GM21447 (cell line): ENCODE results near the gene CACNA1I.

Source experiments
- ATAC-seq: cut with Tn5 transposase; IDR thresholded peaks from one replicate; pipeline ENCODE4 v1.9.1; 2021; ENCODE audit not compliant: unreplicated experiment

The CACNA1I gene

GRCh38 chr22:39595622-39596172, 25.1 kb downstream of the CACNA1I start:
- no peak for ATAC-seq

GRCh38 chr22:39596601-39597000, 26.0 kb downstream of the CACNA1I start:
- no peak for ATAC-seq

- ATAC-seq, result no peak
Measured at GRCh38 chr22:39597236-39597869, 26.8 kb downstream of the CACNA1I start.

DNA sequence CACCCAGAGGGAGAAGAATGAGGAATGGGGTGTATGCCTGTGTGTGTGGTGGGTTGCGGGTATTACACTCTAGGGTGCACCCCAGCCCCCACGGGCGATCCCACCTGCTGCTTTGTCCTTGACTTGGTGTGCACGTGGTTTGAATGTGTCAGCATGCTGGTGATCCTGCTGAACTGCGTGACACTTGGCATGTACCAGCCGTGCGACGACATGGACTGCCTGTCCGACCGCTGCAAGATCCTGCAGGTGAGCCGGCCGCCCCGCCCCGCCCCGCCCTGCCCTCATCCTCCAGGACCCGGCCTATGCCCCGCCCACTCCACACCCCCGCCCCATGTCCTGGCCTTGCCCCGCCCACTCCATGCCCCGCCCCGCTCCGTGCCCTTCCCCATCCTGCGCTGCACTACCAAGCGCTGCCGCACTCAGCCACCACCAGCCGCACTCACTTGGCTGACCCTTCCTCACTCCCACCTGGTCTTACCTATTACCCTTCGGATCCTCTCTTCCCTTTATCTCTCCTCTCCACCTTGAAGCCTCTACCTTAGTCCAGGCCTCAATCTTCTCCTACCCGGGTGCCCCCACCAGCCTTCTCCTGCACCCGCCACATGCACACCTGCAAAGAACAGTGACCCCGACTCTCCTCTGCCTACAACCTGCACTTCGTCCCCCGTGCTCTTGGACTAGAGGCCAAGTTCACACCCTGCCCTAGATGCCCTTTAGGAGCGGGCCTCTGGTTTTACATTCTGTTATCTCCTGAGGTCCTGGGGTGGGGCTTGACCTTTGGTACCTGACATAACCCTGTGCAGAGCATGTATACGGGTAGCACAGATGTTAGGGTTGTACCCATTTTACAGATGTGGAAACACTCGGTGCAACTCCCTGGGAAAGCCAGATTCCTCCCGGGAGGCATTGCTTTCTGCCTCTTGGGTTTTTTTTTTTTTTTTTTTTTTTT, 27.7 kb downstream of the CACNA1I start:
- no peak for ATAC-seq

GRCh38 chr22:39600491-39601179, 30.1 kb downstream of the CACNA1I start:
- no peak for ATAC-seq

- ATAC-seq, result no peak
Measured at GRCh38 chr22:39601180-39601535, 30.6 kb downstream of the CACNA1I start.

DNA sequence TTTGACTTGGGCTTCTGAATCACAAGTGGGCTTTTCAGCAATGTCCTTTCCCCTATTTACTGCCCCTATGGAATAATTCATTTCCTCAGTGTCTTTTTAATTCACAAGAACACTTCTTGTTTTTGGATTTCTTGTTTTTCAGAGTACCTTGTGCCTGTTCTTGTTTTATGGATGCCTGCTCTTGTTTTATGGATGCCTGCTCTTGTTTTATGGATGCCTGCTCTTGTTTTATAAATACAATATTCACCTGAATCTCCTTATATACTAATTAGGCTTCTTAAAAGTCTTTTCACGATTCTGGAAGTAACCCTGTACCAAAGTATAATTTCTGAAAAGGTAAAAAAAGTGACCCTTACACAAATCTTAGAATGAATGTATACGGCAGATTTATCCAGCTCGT, 32.8 kb downstream of the CACNA1I start:
- no peak for ATAC-seq

DNA sequence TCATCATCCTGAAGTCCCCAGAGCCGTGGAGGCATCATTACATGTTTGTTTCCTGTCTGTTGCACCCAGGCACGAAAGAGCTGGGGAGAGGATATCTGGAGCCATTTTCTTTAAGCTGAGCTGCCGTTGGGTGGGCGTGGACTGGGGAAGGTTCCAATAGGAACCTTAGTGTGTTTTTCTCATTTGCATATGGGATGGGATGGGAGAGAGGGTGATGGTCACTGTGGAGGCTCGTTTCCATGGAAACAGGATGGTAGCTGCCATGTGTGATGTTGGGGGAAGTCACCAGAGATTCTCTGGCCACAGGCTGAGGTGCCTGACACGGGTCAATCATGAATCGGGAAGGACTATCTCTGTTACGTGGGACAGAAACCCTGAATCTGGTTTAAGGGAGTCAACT, 39.7 kb downstream of the CACNA1I start:
- no peak for ATAC-seq

GRCh38 chr22:39610766-39611165, 40.2 kb downstream of the CACNA1I start:
- ATAC-seq, result no peak

GRCh38 chr22:39611360-39611759, 40.8 kb downstream of the CACNA1I start:
- no peak for ATAC-seq

- ATAC-seq, result no peak
Measured at GRCh38 chr22:39612811-39613548, 42.4 kb downstream of the CACNA1I start.

- ATAC-seq, result no peak
Measured at GRCh38 chr22:39613549-39613921, 43.0 kb downstream of the CACNA1I start.

GRCh38 chr22:39614442-39614841, 43.9 kb downstream of the CACNA1I start:
- ATAC-seq, result no peak

DNA sequence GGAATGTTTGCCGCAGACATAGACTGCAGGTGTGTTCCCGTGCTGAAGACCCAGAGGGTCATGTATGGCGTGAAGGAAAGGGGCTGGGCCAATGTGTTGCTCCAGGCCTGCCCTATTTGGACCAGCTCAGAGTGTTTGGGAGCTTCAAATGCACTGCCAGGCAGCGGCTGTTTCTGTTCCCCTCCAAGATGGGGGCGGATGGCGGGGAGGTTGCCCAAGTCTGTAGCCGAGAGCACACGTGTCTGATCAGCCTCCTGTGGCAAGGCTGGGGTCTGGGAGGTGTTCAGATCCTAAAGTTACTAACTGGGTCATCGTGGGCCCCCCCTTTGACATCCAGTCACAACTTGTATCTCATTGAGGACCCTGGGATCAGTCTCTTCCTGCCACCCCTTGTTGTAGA, 45.5 kb downstream of the CACNA1I start:
- no peak for ATAC-seq

- no peak for ATAC-seq
Measured at GRCh38 chr22:39616781-39617180, 46.2 kb downstream of the CACNA1I start.

- no peak for ATAC-seq
Measured at GRCh38 chr22:39617342-39617741, 46.8 kb downstream of the CACNA1I start.

- ATAC-seq, result no peak
Measured at GRCh38 chr22:39617970-39618757, 47.6 kb downstream of the CACNA1I start.

GRCh38 chr22:39618996-39619530, 48.5 kb downstream of the CACNA1I start:
- no peak for ATAC-seq

GRCh38 chr22:39620924-39621690, 50.6 kb downstream of the CACNA1I start:
- ATAC-seq, result no peak
